Tibial nerve (tissue), 4 donors: Measurements from ENCODE around the gene TEX28.

Source experiments
- CTCF ChIP-seq, 5 experiments: fragments of 200-600 bp in 3 of 5; fragments of 450-650 bp in 2 of 5; sonication (generic) in 3 of 5; IDR thresholded peaks; one replicate each; pipeline ENCODE4 v1.5.1; 2016 to 2019; ENCODE audit warnings: antibody characterized with exemption in 5 of 5, mild to moderate bottlenecking in 3 of 5, moderate library complexity in 2 of 5
- EP300 ChIP-seq, 2 donors: sonication (generic); formaldehyde crosslinking; IDR thresholded peaks; one replicate each; pipeline ENCODE4 v1.6.1; 2017; ENCODE audit warnings: antibody characterized with exemption in 2 of 2, mild to moderate bottlenecking in 1 of 2

- TF ChIP-seq CTCF (IDR thresholded peaks at IDR 0.05) = no peak
- TF ChIP-seq EP300 (IDR thresholded peaks at IDR 0.05) = no peak
Measured at GRCh38 chrX:154313147-154313546, 18.2 kb upstream of the TEX28 start.
